Measurements from ENCODE around the gene TP53BP2.
"Not testable (repeated sequence)": the region's sequence is repeated elsewhere in the genome, so short reads cannot be mapped to it uniquely, and the experiment has no call there.

TP53BP2 gene

GRCh38 chr1:223831755-223832636, 13.8 kb downstream of the TP53BP2 start:
- no peak for DNase-seq

DNA sequence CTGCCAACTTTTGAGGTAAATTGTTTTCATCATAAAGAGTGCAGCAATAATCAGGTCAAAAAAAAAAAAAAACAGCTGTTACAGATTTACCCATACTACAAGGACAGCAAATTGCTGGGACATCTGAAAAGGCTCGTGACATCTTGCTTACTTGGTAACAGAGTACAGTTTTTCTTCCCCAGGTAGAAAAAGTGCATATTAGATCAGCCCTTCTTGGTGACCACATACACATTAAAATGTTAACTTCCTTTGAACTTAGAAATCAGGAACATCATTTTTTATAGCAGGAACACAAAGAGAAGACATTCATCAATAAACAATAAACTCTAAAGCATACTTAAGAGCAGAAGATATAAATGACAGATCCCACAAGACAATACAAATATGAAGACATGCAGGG, 16.1 kb downstream of the TP53BP2 start:
- no peak for DNase-seq

- DNase-seq: no peak
These were observed 17.4 kb downstream of the TP53BP2 start for GRCh38 chr1:223828162-223828848.

DNA sequence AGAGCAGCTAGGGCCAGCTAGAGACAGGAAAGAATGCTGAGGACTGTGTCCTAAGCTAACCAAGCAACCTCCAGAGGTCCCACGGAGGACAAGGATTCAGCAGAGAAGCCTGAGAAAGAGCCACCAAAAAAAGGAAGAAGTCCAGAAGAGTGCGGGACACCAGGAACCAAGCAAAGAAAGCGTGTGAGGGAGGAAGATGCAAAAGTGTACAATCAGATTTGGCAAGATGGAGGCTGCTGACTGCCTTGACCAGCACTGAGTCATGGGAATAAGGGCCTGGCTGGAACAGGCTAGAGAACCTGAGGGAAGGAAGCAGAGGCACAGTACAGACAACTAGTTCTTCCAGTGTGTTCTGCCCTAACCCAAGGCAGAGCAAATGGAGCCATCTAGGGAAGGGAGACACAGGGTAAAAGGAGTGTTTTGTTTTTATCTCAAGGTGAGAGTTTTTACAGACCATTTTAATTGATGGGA, 18.5 kb downstream of the TP53BP2 start:
- DNase-seq: no peak

DNA sequence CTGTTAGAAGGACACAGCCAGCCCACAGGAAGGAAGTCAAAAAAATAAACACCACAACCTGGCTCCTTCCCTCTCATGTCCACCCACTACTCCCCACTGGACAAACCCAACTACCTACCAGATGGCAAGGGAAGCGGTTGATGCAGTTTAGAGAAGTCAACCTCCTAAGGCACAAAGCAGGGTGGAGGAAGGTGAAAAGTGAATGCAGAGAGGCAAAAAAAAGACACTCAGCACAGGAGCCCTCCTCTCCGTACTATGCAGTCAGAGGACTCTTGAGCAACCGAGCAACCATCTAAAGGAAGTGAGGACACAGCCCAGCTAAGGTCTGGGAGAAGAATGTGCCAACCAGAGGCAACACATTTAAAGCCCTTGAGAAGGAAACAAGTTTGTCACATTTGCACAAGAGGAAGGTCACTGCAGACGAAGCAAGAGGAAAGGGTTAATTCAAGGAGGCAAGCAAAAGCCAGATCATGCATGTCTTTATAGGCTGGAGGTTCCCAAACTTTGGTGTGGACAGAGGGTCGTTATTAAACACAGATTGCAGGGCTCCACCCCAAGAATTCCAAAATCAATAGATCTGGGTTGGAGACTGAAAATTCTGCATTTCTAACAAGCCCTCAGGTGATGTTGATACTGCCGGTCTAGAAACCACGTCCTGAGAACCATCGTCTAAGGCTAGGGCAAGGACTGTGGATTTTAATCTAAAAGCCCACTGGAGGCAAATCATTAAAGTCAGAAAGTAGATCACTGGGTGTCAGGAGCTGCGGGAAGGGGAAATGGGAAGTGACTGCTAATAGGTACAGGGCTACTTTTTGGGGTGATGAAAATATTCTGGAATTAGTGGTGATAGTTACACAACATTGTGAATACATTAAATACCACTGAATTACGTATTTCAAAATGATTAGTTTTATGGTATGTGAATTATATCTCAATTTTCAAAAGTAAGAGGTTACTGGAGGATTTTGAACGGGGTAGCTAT, 19.7 kb downstream of the TP53BP2 start:
- DNase-seq: no peak

- no peak for DNase-seq
These were observed 21.0 kb downstream of the TP53BP2 start for GRCh38 chr1:223824712-223825111.

DNA sequence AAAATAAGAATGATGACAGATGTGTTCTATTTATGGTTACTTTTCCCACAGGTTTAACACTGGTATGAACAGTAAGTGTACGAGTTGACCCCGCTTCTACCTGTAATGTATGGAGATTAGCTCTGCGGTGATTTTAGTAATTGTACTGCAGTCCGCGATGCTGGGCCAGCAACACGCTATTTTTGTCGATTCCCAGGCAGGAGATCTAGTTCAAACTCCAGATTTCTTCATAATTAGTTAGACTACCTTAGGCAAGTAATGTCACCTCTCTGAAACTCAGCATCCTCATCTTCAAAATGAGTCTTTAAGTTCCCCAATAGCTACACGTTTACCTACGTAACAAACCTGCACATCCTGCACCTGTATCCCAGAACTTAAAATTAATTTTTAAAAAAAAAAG, 21.5 kb downstream of the TP53BP2 start:
- DNase-seq: no peak

GRCh38 chr1:223820971-223821370, 24.8 kb downstream of the TP53BP2 start:
- DNase-seq: no peak

- no peak for DNase-seq
These were observed 25.3 kb downstream of the TP53BP2 start for GRCh38 chr1:223820515-223820858.

- DNase-seq: no peak
These were observed 25.8 kb downstream of the TP53BP2 start for GRCh38 chr1:223819730-223820514.

GRCh38 chr1:223817265-223817664, 28.5 kb downstream of the TP53BP2 start:
- not testable (repeated sequence) for DNase-seq

- DNase-seq: no peak
These were observed 29.9 kb downstream of the TP53BP2 start for GRCh38 chr1:223815865-223816264.

DNA sequence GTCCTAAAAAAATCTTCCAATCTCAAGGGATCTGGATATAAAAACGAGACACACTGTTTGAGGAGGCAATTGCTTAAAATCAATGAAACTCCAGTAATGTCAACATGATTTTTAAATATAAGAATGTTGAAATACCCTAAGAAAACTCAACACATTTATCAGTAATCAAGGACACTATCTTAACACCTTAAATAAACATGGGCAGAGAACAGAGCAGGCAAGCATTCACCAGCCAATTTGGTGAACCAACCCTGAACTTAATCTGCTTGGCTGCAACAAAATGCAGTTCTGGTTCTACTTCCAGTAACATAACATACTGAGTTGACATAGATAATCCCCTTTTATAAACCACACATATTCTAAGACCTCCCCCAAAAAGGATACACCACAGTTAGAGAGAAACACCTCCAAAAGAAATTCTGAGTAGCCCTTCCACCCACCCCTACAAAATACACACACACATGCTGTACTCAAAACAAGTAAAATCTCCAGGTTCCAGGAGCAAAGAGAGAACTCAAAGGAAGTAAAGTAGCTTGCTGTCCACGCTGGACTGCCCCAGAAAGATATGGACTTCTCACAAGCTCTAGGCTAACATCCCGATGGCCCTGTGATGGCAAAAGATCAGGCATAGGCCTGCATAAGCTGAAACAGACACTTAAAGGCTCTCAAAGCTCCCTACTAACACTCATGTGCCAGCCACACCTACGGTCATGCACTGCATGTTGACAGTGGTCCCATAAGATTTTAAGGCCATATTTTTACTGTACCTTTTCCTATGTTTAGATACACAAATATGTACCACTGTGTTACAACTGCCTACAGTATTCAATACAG, 30.5 kb downstream of the TP53BP2 start:
- DNase-seq: no peak

DNA sequence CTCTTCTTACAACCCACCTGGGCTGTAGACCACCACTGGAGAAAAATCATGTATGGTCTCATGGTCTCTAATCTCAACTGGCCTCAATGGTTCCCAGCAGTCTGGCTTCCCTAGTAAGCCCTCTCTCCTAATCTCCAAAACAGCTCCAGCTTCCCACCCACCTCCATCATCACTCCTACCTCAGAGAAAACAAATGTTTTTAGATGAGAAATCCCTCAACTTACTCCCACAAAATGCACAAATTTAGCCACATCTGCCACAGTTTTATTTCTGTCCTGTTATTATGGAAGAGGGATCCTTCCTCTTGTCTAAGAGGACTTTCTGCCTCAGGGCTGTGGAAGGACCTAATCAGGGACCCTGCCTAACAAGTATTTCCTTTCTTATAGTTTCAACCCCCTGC, 32.1 kb downstream of the TP53BP2 start:
- DNase-seq: no peak

DNA sequence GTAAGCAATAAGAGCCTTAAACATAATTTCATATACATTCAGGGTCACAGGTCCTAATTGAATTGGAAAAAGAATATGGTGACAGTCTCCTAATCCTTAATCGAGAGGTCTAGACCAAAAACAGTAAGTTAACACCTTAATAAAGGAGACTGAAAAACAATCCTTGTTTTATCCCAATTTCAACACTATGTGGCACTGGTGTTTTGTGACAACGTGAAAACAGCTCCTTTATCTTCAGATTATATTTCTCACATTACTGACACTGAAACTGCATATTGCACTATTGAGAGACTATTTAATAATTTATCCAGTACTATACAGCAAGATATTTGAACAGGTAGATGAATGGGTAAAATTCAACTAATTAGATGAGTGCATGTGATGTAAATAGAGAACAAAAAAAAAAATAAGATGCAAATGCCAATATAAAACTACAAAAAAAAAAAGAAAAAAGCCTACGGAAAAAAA, 34.1 kb downstream of the TP53BP2 start:
- DNase-seq: no peak

- no peak for DNase-seq
These were observed 35.2 kb downstream of the TP53BP2 start for GRCh38 chr1:223810586-223810985.

DNA sequence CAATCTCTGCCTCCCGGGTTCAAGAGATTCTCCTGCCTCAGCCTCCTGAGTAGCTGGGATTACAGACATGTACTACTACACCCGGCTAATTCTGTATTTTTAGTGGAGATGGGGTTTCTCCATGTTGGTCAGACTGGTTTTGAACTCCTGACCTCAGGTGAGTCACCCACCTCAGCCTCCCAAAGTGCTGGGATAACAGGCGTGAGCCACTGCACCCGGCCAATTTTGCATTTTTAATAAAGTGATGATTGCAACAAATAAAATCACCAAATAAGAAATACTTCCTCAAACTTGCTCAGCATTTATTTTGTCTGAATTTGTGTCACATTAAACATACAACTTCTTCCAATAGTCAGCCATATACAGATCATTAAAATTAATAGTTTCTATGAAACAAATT, 35.8 kb downstream of the TP53BP2 start:
- DNase-seq: not testable (repeated sequence)

DNA sequence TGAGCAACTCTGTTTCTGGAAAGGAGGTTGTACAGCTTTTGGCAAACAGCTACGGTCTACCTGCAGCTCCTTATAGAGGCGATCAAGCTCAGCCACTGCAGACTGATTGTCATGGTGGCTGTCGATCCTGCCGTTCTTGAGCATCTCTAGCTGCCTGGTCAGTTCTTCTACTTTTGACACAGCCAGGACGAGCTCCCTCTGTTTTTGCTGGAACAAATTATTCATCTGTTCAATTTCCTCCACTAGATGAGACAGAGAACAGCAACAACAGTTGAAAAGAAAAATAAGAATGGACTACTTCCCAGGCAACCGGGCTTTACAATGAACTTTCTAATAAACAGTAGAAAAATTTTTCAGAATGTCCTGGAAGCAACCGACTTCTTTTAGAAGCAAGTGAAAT, 42.5 kb downstream of the TP53BP2 start:
- no peak for DNase-seq

GRCh38 chr1:223802602-223803001, 43.1 kb downstream of the TP53BP2 start:
- no peak for DNase-seq

DNA sequence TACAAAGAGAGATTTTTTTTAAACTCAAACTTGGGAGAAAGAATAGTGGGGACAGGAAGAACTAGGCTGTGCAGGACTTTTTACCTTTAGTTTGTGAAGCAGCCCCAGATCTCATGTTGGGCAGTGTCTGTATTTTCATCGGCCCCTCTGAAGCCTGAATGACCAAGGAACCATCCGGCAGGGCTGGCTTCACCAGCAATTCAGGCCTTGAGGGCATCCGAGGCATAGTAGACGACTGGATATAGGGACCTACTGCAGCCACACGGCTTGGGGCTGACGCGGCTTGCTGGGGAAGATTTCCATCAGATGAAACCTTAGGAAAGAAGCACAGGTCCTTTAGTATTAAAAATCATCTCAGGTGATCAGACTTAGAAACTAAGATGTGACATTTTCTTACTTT, 43.7 kb downstream of the TP53BP2 start:
- no peak for DNase-seq

DNA sequence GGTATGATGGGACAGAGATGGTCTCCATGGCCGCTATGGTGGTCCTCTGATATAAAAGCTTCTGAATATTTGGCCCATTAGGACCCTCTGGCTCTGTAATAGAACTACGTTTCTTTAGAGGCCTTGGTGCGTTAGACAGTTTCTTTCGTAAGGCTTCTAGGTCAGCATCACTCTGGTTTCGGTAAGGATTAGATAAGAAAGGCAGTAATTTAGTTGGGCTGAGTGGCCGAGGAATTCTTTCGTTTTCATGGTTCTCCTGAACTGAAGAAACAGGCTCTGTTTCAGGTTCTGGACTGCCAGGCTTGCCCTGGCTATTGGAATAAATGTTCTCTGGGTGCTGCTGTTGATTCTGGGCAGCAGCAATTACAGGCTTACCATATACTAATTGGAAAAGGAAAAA, 49.5 kb downstream of the TP53BP2 start:
- no peak for DNase-seq

Data from activated T-cell treated with anti-CD3 and anti-CD28 coated beads for 4 hours (primary cell).